OCI-LY3 (cell line): ENCODE measurements around the gene GSE1.

Experiments used
- H2AFZ ChIP-seq: fragments of 200-600, 300-600 bp; shearing (Covaris generic); 2 replicates; pipeline ENCODE4 v1.6.0; 2014; ENCODE audit warnings: antibody characterized with exemption, low read depth, low read length
- H3K27ac ChIP-seq: fragments of 200-600, 300-600 bp; sonication (generic); 2 replicates; pipeline ENCODE4 v1.5.1; 2014; ENCODE audit warnings: mild to moderate bottlenecking, low read length, moderate library complexity, mixed read lengths
- H3K27me3 ChIP-seq: fragments of 200-600, 300-600 bp; sonication (generic); 2 replicates; pipeline ENCODE4 v1.6.1; 2014; ENCODE audit warnings: low read depth, low read length, mixed read lengths
- H3K36me3 ChIP-seq: fragments of 200-600, 300-600 bp; sonication (generic); replicated peaks from 2 replicates; pipeline ENCODE3; 2014; ENCODE audit warnings: low read depth, low read length, mixed read lengths
- H3K4me1 ChIP-seq: fragments of 300-600, 200-600 bp; sonication (generic); 2 replicates; pipeline ENCODE4 v1.6.1; 2014; ENCODE audit warnings: low read length, mixed read lengths
- H3K4me2 ChIP-seq: fragments of 200-600, 300-600 bp; sonication (generic); 2 replicates; pipeline ENCODE4 v1.6.1; 2014; ENCODE audit warnings: low read length, mixed read lengths
- H3K4me3 ChIP-seq: fragments of 300-600, 200-600 bp; sonication (generic); 2 replicates; pipeline ENCODE4 v1.5.1; 2014; ENCODE audit warnings: antibody characterized with exemption, mild to moderate bottlenecking, low read length, moderate library complexity
- H3K79me2 ChIP-seq: fragments of 300-600, 200-600 bp; shearing (Covaris generic); 2 replicates; pipeline ENCODE4 v1.6.1; 2014; ENCODE audit warnings: mild to moderate bottlenecking, low read length, mixed read lengths
- H3K9ac ChIP-seq: fragments of 300-600, 200-600 bp; shearing (Covaris generic); 2 replicates; pipeline ENCODE4 v1.6.0; 2014; ENCODE audit warnings: mild to moderate bottlenecking, low read length, moderate library complexity
- H3K9me3 ChIP-seq: fragments of 200-600, 300-600 bp; shearing (Covaris generic); 2 replicates; pipeline ENCODE4 v1.6.1; 2014; ENCODE audit warnings: low read length, mixed read lengths; ENCODE audit not compliant: insufficient read depth
- H4K20me1 ChIP-seq: fragments of 200-600, 300-600 bp; sonication (generic); 2 replicates; pipeline ENCODE4 v1.6.1; 2016; ENCODE audit warnings: low read length, mixed read lengths; ENCODE audit not compliant: insufficient read depth
- EZH2phosphoT487 ChIP-seq: fragments of 200-600 bp; shearing (Covaris generic); IDR thresholded peaks from 2 replicates; pipeline ENCODE4 v1.6.1; 2018; ENCODE audit warnings: antibody characterized with exemption, mixed run types, low read depth
- TF ChIP-seq, protein P1 (sequence below): fragments of 200-600, 300-600 bp; sonication (generic); IDR thresholded peaks from 2 replicates; pipeline ENCODE4 v1.5.1; 2014; ENCODE audit warnings: antibody characterized with exemption, low read length, low read depth

The GSE1 gene

DNA sequence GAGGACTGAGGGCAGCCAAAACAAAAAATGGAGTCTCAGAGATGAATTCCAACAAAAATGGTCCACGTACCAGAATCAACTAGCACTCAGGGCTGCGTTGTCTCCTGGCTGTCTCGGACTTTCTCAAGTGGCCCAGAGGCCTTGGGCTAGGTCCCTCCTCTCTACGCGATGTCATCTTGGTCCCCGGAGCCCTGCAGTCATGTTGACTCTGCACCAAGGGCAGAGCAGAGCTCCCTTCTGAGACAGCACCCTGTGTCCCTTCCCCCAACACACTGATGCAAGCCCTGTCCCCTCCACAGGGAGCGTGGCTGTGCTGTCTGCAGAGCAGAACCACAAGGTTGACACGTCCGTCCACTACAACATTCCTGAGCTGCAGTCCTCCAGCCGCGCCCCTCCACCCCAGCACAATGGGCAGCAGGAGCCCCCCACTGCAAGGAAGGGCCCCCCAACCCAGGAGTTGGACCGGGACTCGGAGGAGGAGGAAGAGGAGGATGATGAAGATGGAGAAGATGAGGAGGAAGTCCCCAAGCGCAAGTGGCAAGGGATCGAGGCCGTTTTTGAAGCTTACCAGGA is 54.8 kb downstream of the GSE1 start:
- no peaks in the 10 kb centered on the region for H3K4me1 ChIP-seq
- peaks cover 64% of the 10 kb centered on the region for H3K36me3 ChIP-seq
- H3K4me2 ChIP-seq: no peak overlapping the region
- H2AFZ ChIP-seq: no peak overlapping the region
- no peak overlapping the region for H3K4me3 ChIP-seq
- H4K20me1 ChIP-seq: peaks cover 8% of the 10 kb centered on the region
- no peak for TF ChIP-seq EZH2phosphoT487
- TF ChIP-seq, protein P1, sequence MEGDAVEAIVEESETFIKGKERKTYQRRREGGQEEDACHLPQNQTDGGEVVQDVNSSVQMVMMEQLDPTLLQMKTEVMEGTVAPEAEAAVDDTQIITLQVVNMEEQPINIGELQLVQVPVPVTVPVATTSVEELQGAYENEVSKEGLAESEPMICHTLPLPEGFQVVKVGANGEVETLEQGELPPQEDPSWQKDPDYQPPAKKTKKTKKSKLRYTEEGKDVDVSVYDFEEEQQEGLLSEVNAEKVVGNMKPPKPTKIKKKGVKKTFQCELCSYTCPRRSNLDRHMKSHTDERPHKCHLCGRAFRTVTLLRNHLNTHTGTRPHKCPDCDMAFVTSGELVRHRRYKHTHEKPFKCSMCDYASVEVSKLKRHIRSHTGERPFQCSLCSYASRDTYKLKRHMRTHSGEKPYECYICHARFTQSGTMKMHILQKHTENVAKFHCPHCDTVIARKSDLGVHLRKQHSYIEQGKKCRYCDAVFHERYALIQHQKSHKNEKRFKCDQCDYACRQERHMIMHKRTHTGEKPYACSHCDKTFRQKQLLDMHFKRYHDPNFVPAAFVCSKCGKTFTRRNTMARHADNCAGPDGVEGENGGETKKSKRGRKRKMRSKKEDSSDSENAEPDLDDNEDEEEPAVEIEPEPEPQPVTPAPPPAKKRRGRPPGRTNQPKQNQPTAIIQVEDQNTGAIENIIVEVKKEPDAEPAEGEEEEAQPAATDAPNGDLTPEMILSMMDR: no peak
- H3K79me2 ChIP-seq: no peaks in the 10 kb centered on the region
- H3K27ac ChIP-seq: no peak overlapping the region
- H3K9me3 ChIP-seq: no peaks in the 10 kb centered on the region
- no peaks in the 10 kb centered on the region for H3K27me3 ChIP-seq
- H3K9ac ChIP-seq: no peak overlapping the region

DNA sequence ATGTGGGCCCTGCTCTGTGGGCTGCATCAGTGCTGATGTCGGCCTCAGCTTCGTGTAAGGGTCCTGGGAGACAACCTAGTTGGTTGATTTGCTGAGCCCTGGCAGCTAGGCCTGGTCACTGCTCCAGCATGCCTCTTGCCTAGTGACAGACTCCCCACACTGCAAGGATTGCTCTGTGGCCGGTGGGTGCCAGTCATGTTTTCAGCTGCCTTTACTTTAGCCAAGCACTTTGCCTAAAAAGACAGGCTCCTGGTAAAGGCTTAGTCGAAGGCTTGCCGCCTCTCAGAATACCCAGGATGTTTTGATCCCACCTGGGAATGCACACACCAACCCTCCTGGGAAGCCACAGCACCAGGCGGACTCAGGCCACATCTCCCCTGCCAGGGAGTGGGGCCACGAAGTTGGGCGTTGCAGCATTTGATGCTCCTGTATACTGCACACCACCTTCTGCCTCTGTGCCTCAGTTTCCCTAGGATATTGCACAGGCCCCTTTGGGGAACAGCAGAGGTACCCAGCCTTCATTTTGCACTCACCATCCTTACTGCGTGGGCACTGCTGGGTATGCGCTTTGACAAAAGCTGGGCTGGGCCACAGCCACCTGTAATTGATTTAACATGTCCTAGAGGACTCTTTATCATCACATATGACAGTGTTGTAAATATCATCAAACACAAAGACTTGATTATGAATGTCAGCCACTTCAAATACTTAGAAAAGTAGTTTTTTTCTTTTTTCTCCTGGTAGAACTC is 55.7 kb downstream of the GSE1 start:
- H4K20me1 ChIP-seq: peaks cover 8% of the 10 kb centered on the region
- H3K79me2 ChIP-seq: no peaks in the 10 kb centered on the region
- H3K4me3 ChIP-seq: no peak overlapping the region
- H3K4me2 ChIP-seq: no peak overlapping the region
- H3K9me3 ChIP-seq: no peaks in the 10 kb centered on the region
- TF ChIP-seq EZH2phosphoT487: no peak
- TF ChIP-seq, protein P1: no peak
- H3K36me3 ChIP-seq: peaks cover 61% of the 10 kb centered on the region
- H3K4me1 ChIP-seq: no peaks in the 10 kb centered on the region
- no peak overlapping the region for H2AFZ ChIP-seq
- no peak overlapping the region for H3K27ac ChIP-seq
- H3K9ac ChIP-seq: no peak overlapping the region
- no peaks in the 10 kb centered on the region for H3K27me3 ChIP-seq

DNA sequence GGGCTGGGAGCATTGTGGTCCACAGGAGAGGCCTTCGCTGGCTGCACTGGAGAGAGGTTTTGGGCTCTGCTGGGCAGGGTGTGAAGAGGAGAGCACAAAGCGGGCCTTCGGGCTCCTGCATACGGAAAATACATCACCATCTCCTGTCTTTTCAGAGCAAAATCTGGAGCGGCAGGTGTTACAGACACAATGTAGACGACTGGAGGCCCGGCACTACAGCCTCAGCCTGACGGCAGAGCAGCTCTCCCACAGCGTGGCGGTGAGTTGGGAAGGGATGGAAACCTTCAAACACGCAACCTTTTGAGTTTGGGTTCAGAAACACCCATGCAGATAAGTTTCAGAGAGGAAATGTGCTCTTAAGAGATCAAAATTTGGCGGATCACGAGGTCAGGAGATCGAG is 57.7 kb downstream of the GSE1 start:
- TF ChIP-seq, protein P1: no peak
- no peak for TF ChIP-seq EZH2phosphoT487
- Histone ChIP-seq H4K20me1 (peaks cover 8% of the 10 kb centered on the region), H3K9ac (no peak overlapping the region)

DNA sequence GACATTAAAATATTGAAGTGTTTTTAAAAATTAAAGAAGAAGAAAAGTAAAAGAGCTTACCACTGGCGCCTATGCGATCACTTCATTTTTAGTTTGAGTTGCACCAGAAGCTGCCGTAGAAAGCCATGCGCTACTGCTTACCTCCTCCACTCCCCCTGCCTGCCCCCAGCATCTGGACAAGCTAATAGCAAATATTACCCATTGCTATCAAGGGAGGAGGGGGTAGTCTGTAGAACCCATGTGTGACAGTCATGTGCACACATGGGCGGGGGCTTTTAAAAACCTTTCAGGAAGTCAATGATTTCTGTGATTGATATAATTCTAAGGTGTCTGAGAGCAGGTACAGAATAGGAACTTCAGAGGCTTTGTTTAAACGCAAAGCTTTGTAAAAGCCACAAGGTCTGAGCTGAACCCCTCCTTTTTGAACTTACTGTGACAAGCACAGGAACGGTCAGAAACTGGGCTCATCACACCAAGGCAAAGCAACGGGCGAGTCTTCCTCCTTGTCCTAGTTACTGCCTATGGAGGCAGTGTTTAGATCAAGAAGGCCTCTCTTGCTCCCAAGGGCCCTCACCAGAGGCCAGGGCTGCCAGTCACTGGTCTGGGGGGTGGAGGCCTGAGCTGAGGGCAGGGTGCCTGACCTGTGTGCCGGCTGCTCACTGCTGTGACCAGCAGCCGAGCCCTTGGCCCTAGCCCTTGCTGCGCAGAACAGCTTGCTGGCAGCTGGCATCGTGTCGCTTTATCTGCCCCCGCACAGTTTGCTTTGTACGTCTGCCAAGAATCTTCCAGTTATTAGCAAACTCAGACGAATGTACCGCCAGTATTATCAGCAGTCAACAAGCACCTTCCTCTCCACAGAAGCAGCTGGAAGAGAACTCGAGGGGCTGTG is 60.7 kb downstream of the GSE1 start:
- no peak overlapping the region for H3K4me3 ChIP-seq
- peaks cover 7% of the 10 kb centered on the region for H4K20me1 ChIP-seq
- no peak overlapping the region for H3K4me2 ChIP-seq
- H3K27ac ChIP-seq: no peak overlapping the region
- no peak overlapping the region for H2AFZ ChIP-seq
- peaks cover 47% of the 10 kb centered on the region for H3K36me3 ChIP-seq
- no peaks in the 10 kb centered on the region for H3K9me3 ChIP-seq
- no peaks in the 10 kb centered on the region for H3K79me2 ChIP-seq
- no peak for TF ChIP-seq EZH2phosphoT487
- TF ChIP-seq, protein P1: no peak
- H3K4me1 ChIP-seq: no peaks in the 10 kb centered on the region
- H3K27me3 ChIP-seq: no peaks in the 10 kb centered on the region
- no peak overlapping the region for H3K9ac ChIP-seq

More for the DNA sequence above, 57.7 kb downstream of the GSE1 start:
- Histone ChIP-seq H3K27ac (no peak overlapping the region), H3K9me3 (no peaks in the 10 kb centered on the region), H3K4me3 (no peak overlapping the region), H2AFZ (no peak overlapping the region), H3K4me1 (no peaks in the 10 kb centered on the region), H3K4me2 (no peak overlapping the region), H3K27me3 (no peaks in the 10 kb centered on the region), H3K36me3 (peaks cover 54% of the 10 kb centered on the region), H3K79me2 (no peaks in the 10 kb centered on the region)
